K562 (cell line): Measurements from ENCODE around the gene TMEM126A. TPM values are rescaled to one million over a fixed set of nuclear protein-coding genes. Genes with fewer than 3 reads are reported as not detected.

Experiments used
- CHD7 ChIP-seq: fragments of 200-600 bp; sonication (generic); IDR thresholded peaks from one replicate; pipeline ENCODE4 v1.6.1; 2012; ENCODE audit warnings: mild to moderate bottlenecking, low read depth, low read length, inconsistent platforms
- LEF1 ChIP-seq: fragments of 450-650 bp; IDR thresholded peaks from 2 replicates; pipeline ENCODE4 v1.6.1; 2016; ENCODE audit warnings: mild to moderate bottlenecking
- NFRKB ChIP-seq: fragments of 450-650 bp; IDR thresholded peaks from 2 replicates; pipeline ENCODE4 v1.6.1; 2016; ENCODE audit warnings: low read depth
- POLR2H ChIP-seq: IDR thresholded peaks from 2 replicates; pipeline ENCODE4 v1.6.1; 2016; ENCODE audit warnings: missing genetic modification characterization, low read depth, mild to moderate bottlenecking, control low read depth, missing compliant biosample characterization, moderate library complexity
- SMARCB1 ChIP-seq: IDR thresholded peaks from 2 replicates; pipeline ENCODE4 v1.6.1; 2011; ENCODE audit warnings: improper control_type of control experiment, low read depth; ENCODE audit not compliant: insufficient read length
- SRSF9 ChIP-seq: fragments of 200-400 bp; formaldehyde crosslinking; IDR thresholded peaks from 2 replicates; pipeline ENCODE4 v1.6.1; 2017; ENCODE audit warnings: low read depth, low read length, borderline replicate concordance
- ZFP91 ChIP-seq: sonication (generic); formaldehyde crosslinking; IDR thresholded peaks from 2 replicates; pipeline ENCODE4 v1.8.0; 2022; ENCODE audit warnings: mild to moderate bottlenecking, missing genetic modification reagents
- polyA plus RNA-seq, 8 experiments: library from polyadenylated mRNA; depleted of rRNA in 4 of 8; stranded (reverse) in 5 of 8; unstranded in 3 of 8; fragments of >200 nt; fragmentation: Nextera tagmentation in 2 of 8; fragmentation: Illumina TruSeq in 1 of 8; extraction: Ambion mirVana in 2 of 8; extraction: Trizol in 1 of 8; gene quantifications; 2 replicates each; pipeline versions ENCODE4 v1.2.1 to v1.2.3, GENCODE V29; 2011 to 2014; ENCODE audit warnings: inconsistent platforms in 1 of 8, missing spikeins in 1 of 8
- total RNA-seq, 7 experiments: library from RNA; depleted of rRNA in 6 of 7; stranded (reverse); fragments of >200 nt in 6 of 7; fragmentation: Illumina TruSeq in 2 of 7; extraction: Trizol in 2 of 7; gene quantifications; 2 replicates each; pipeline versions ENCODE4 v1.2.1 to v1.2.3, GENCODE V29; 2011 to 2021; ENCODE audit warnings: low replicate concordance in 1 of 7
- TF ChIP-seq, protein P1 (sequence below): fragments of 450-650 bp; formaldehyde crosslinking; IDR thresholded peaks from 2 replicates; pipeline ENCODE4 v1.4.0; 2020; ENCODE audit warnings: mild to moderate bottlenecking, mixed read lengths
- TF ChIP-seq, protein P2 (sequence below), 2 experiments: fragments of 450-650 bp in 1 of 2; sonication (generic) in 1 of 2; formaldehyde crosslinking; conservative IDR thresholded peaks; 2 replicates each; pipeline versions ENCODE4 v1.4.0 to v1.8.1; 2020 to 2022; ENCODE audit warnings: mild to moderate bottlenecking in 1 of 2, missing genetic modification reagents in 1 of 2

The TMEM126A gene
- total and polyA plus RNA-seq, 9 of the 15 experiments (the other 6 are each of a cell fraction or from before 2014, with no cell fraction given) = 19.3 to 154 (median 56.3) TPM

- no peak for TF ChIP-seq CHD7
- TF ChIP-seq POLR2H (tag) = peak; percentile 83
- no peak for TF ChIP-seq ZFP91 (CRISPR knock-in tag)
- TF ChIP-seq, protein P1, sequence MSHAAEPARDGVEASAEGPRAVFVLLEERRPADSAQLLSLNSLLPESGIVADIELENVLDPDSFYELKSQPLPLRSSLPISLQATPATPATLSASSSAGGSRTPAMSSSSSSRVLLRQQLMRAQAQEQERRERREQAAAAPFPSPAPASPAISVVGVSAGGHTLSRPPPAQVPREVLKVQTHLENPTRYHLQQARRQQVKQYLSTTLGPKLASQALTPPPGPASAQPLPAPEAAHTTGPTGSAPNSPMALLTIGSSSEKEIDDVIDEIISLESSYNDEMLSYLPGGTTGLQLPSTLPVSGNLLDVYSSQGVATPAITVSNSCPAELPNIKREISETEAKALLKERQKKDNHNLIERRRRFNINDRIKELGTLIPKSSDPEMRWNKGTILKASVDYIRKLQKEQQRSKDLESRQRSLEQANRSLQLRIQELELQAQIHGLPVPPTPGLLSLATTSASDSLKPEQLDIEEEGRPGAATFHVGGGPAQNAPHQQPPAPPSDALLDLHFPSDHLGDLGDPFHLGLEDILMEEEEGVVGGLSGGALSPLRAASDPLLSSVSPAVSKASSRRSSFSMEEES (CRISPR knock-in tag) = peak; percentile 61
- peak; percentile 49; the same call in 1 of the 2 replicates for TF ChIP-seq LEF1
- no peak for TF ChIP-seq SMARCB1
- TF ChIP-seq, protein P2, sequence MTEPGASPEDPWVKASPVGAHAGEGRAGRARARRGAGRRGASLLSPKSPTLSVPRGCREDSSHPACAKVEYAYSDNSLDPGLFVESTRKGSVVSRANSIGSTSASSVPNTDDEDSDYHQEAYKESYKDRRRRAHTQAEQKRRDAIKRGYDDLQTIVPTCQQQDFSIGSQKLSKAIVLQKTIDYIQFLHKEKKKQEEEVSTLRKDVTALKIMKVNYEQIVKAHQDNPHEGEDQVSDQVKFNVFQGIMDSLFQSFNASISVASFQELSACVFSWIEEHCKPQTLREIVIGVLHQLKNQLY (CRISPR knock-in tag; conservative IDR thresholded peaks at IDR 0.05) = no peak
- peak; percentile 90 for TF ChIP-seq NFRKB
- TF ChIP-seq SRSF9 = no peak
These were observed 19.6 kb upstream of the TMEM126A start, which contains the start of gene TMEM126B (continued) for GRCh38 chr11:85627998-85628770.
